ENCODE data around the gene SLC16A12. TPM values are rescaled to one million over a fixed set of nuclear protein-coding genes. Genes with fewer than 3 reads are reported as not detected.
A peak's percentile ranks its signal among the peaks of the same experiment; 100 is the strongest.

The SLC16A12 gene
- total RNA-seq: 0.08 TPM

DNA sequence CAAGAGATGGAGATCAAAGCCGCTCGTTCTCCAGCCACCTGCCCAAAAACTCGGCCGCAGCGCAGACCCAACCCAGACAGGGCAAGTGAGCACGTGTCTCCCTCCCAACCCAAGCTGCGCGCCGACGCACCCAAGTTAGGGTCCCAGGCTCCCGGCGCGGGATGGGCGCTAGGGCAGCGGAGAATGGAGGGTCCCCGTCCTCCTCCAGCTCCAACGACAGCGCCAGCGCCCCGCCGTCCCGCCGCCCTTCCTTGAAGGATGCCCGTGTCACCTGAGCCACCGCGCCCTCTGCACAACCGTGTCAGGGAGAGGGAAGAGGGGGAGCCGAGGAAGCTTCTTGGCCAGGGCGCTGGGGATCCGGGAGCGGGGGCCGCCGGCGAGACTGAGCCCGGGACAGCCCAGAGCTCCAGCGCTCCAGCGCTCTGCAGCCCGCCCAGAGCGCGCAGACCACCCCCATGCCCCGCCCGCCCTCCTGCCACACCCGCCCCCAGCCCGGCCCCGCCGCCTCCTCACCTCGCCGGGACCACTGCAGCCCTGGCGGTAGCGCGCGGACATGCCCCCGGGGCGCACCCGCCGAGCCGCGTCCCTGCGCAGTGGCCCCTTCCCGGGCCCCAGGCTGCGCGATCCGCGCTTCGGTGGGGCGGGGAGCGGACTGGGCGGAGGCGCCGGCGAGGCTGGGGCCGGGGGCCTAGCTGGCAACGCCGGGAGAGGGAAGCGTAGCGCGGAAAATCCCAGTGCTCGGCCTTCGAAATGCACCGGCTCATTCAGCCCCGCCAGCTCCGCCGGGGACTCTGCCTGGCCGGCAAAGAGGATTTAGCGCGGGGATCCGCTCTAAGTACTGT lies at the start of gene SLC16A12:
Gene SLC16A12 (minus strand): TSS at position 424 of the 842 bp plus-strand sequence. CDS start 73,016 bp downstream, outside the sequence.
- ATAC-seq: peak; percentile 36

DNA sequence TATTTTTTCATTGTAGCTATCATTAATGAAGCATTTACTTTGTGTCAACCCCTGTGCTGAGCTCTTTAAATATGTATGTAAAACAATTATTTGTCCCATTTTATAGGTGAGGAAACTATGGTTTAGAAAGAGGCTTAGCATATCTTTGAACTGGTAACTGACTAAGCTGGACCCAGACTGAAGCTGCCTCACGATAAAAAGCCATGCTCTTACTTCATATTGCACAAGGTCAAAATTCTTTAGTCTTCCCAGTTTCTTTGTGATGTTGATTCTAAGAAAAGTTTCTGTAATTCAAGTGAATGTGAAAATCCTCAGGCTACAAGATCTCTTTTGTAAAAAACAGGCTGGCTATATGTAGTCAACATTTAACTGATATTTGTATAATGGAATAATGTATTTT lies 46.6 kb upstream of the SLC16A12 start:
- no peak for ATAC-seq

DNA sequence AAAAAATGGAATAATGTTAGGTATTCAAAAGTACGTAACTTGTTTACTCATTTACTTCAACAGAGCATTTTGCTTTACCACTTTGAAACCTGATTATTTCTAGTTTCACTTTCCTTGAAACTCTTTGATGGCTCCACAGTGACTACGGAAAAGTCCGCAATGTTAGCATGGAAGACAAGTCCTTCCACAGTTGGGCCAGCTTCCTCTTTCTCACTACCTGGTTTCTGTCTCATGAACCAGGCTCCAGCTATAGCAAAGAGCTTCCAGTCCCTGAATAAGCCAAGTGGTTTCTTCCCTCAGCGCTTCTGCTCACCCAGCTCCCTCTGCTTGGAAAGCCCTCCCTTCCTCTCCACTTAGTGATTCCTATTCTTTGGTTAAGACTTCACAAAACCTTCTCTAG lies 44.8 kb upstream of the SLC16A12 start:
- ATAC-seq: no peak

DNA sequence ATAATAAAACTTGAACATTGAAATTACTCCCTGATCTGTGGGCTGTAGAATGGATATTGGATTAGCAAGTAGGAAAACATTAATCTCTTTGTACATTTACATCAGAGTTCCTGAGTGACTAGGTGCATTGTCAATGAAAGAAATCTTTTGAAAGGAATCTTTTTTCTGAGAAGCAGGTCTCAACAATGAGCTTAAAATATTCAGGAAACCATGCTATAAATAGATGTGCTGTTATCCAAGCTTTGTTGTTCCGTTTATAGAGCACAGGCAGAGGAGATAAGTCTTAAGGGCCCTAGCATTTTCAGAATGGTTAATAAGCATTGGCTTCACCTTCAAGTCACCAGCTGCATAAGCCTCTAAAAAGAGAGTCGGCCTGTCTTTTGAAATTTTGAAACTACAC lies 41.3 kb upstream of the SLC16A12 start:
- ATAC-seq: no peak

DNA sequence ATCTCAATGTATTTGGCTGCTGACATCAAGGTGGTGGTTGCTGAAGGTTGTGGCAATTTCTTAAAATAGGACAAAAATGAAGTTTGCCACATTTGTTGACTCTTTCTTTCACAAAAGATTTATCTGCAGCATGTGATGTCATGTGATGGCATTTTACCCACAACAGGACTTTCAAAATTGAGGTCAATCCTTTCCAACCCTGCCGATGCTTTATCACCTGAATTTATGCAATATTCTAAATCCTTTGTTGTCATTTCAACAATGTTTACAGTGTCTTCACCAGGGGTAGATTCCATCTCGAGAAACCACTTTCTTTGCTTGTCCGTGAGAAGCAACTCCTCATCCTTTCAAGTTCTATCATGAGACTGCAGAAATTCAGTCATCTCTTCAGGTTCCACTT lies 40.6 kb upstream of the SLC16A12 start:
- ATAC-seq: no peak

- no peak for ATAC-seq
Measured at GRCh38 chr10:89575031-89575430, 39.6 kb upstream of the SLC16A12 start.

DNA sequence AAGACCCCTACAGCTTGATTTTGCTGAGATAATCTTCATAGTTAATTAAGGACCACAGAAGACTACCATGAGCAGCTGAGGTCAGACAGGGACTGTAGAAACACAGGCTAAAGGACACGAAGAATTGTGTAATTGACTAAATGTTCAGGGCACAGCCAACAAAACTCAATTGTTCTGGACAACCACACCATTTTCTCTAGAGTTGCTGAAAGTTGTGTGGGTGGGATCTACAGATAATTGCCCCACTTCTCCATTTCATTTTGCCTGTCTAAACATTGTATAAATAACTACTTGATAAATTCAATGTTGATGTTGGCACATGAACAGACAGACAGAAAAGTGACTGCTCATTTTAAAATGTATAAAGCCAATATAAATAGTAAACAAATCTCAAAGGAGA lies 39.0 kb upstream of the SLC16A12 start:
- no peak for ATAC-seq

- ATAC-seq: no peak
Measured at GRCh38 chr10:89567576-89568245, 32.3 kb upstream of the SLC16A12 start.

DNA sequence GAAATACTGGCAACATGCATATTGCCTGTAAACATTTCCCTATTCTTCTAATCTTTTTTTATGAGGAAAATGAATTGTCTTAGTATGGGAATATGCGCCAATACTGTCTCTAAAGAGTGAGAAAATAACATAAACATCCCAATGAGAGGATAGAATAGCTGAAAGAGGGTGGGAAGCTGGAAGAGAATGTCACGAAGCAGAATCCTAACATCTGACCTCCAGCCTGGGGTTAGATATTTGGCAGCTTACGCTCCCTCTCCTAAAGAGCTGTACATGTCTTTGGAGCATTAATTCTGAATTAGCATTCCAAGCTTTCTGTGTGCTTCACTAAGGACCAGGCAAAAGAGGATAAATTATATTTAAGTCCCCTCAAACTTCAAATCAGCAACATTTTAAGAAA lies 31.6 kb upstream of the SLC16A12 start:
- ATAC-seq: no peak

DNA sequence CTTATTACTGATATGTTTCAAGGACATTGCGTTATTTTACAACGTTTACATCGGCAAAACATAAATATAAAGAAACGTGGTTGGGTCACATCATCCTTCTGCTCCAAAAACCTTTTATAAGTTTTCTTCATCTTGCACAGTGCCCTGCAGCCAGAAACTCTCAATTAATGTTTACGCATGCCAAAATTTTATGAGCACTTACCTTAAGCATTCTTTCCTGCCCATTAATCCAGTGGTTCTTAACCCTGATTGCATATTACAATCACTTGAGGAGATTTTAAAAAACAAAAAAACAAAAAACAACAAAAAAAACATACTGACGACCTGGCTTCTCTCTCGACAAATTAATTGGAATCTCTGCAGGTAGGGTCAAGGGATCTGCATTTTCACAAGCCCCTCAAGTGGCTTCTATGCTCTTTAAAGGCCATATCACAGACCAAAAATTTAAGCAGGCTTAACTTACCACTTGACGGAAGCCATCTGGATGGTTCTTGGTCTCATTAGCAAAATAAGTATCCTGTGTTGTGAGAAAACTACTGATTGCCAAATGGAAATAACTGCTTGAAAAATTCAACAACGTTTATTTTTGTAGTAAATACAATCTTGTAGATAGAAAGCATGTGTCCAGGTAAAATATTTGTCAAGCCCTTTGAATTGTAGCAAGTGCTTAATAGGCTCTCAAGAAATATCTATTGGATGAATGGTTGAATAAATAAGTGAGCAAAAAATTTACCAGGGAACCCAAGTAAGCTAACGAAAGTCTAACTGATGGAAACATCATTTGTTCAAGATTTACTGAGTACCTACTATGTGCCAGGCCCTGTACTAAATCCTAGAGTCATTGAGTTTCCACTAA lies 30.9 kb upstream of the SLC16A12 start:
- ATAC-seq: no peak

DNA sequence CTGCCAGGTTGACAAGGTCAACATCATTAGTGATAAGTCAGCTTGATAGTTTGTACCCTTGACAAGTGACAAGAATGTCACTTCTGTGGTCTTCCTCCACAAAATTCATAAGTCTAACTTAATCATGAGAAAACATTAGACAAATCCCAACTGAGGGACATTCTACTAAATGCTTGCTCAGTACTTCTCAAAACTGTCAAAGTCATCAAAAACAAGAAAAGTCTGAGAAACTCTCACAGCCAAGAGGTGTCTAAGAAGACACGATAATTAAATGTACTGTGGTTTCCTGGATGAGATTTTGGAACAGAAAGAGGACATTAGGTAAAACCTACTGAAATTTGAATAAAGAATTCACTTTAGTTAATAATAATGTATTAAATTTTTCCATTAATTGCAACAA lies 29.8 kb upstream of the SLC16A12 start:
- ATAC-seq: no peak

DNA sequence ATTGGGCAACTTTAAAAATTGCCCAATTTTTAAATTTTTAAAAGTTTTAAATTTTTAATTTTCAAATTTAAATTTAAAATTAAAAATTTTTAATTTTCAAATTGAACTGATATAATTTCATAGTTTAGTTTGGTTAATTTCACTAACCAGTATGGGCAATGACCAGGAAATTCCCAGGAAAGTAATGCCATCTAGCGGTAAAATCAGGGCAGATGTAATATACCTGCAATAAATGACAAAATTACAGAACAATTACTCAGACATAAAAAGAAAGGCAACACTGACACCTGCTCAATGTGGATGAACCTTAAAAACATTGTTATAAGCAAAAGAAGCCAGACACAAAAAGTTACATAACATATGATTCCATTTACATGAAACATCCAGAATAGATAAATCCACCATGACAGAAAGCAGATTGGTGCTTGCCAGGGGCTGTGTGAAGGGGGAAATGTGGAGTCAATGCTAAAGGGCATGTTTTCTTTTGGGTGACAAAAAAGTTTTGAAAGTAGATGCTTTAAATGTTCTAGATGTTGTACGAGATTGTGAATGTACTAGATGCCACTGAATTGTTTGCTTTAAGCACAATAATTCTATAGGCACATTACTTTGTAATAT lies 28.6 kb upstream of the SLC16A12 start:
- ATAC-seq: peak; percentile 72

DNA sequence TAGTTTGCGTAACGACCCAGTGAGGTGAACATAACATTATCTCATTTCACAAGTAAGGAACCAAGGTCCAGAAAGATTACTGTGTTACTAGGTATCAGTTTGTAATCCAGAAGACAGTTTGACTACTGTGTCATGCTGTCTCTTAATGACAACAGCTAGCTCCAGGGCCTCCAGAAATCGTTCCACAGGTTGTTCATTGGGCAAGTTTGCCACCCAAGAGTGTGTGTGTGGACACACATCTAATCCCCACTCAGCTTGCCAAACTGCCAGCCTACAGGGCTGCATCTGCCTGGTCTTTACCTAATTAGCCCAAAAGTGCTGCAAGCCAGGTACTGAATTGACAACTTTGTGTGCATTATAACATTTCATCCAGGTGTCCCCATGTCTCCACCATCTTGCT lies 27.9 kb upstream of the SLC16A12 start:
- no peak for ATAC-seq

DNA sequence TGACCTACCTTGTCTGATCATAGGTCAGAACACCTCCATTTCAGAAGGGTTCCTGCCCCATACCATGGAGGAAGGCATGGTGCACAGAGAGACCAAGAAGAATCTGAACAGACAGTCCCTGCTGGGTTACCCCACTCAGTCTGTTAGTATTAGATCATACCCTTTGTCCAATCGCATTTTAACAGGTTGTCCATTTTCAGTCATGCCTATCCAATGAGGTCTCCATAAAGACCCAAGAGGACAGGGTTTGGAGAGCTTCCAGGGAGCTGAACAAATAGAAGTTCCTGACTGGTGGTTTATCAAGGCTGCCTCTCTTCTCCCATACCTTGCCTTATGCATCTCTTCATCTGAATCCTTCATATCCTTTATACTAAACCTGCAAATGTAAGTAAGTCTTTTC lies 21.2 kb upstream of the SLC16A12 start:
- ATAC-seq: no peak

GRCh38 chr10:89555688-89556445 lies 20.5 kb upstream of the SLC16A12 start:
- no peak for ATAC-seq

DNA sequence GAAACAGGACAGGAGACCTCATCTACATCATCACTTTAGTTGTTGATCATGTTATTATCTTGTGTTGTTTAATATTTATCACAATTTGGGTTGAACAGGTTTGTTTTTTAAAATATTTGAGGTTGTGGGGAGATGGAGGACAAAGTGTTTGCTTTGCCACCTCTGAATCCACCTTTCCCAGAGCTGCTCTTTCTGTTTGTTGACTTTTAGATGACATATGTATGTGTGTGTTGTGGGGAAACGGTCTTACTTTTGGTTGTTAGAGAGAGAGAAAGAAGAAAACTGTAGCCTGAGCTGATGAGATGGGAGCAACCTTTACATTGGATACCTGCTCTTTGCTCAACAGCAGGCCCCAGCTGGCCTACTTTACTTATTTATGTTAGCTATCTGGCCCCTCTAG lies 19.0 kb upstream of the SLC16A12 start:
- ATAC-seq: no peak

GRCh38 chr10:89553064-89553734 lies 17.8 kb upstream of the SLC16A12 start:
- peak; percentile 74 for ATAC-seq

DNA sequence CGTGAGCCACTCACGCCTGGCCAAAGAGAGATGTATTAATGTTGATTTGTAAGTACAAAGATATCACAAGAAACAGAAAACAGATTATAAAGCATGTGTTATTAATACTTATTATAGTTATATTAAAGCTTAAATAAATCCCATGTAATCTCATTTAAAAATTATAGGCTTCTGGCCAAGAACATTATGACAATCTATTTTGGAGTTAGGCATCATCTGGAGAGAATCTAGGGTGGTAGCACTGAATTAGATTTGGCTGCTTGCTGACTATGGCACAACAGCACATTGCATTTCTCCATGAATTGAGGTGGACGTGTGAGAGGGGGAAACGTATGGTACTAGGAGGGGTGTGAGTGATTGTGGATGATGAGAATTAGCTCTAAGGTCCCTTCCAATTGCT lies 16.8 kb upstream of the SLC16A12 start:
- no peak for ATAC-seq

- ATAC-seq: no peak
Measured at GRCh38 chr10:89550509-89550908, 15.1 kb upstream of the SLC16A12 start.

DNA sequence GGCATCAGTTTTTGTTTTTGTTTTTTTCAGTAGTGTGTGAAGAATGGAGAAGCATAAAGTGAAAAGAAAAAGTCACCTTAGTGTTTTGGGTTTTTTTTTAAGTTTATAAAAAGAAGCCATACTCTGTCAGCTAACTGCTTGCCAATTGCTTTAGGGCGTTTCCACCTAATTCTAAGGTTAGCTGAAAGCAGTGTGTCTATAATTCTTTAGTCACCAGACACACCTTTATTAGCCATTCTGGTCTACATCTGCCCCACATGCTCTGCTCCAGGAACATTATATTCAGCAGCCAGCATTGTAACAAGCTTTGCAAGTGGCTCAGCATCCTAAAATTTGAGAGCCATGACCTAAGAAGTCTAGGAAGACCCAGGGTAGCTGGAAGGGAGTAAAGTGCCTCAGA lies 14.1 kb upstream of the SLC16A12 start:
- ATAC-seq: peak; percentile 92

- no peak for ATAC-seq
Measured at GRCh38 chr10:89548673-89549072, 13.3 kb upstream of the SLC16A12 start.

Data from esophagus mucosa (tissue), 1 donor.